PC-9 (cell line): ENCODE results near the gene GALNT9. TPM values are rescaled to one million over a fixed set of nuclear protein-coding genes. Genes with fewer than 3 reads are reported as not detected.

Experiments
- BruUV-seq: library from RNA; stranded (reverse); fragments of 400-500 nt; replicated peaks from 2 replicates; lab custom pipeline; 2021; lab: Mats Ljungman, UMichigan
- CTCF ChIA-PET: fragments of 300-600 bp; sonication (Branson Sonifier 250); formaldehyde crosslinking; loops from one replicate; lab custom pipeline; 2022; ENCODE audit warnings: antibody characterized with exemption; lab: Charles Lee
- POLR2A ChIA-PET: fragments of 300-600 bp; sonication (Branson Sonifier 250); formaldehyde crosslinking; loops from one replicate; lab custom pipeline; 2022; ENCODE audit warnings: antibody characterized with exemption; ENCODE audit not compliant: unreplicated experiment; lab: Charles Lee
- DNase-seq, 2 experiments: peaks; one replicate each; pipeline versions ENCODE4 v3.0.0 to v3.0.0-alpha.2; 2015 to 2022; ENCODE audit warnings: mixed read lengths in 1 of 2
- H2AFZ ChIP-seq: fragments of 200-600 bp; sonication (generic); 2 replicates; pipeline ENCODE4 v1.8.1; 2017; ENCODE audit warnings: antibody characterized with exemption
- H3F3A ChIP-seq: fragments of 200-600 bp; sonication (generic); 2 replicates; pipeline ENCODE4 v1.8.1; 2017; ENCODE audit warnings: antibody characterized with exemption, mild to moderate bottlenecking, low read depth; ENCODE audit not compliant: insufficient read depth
- H3K27ac ChIP-seq: fragments of 200-600 bp; sonication (generic); 2 replicates; pipeline ENCODE4 v1.6.1; 2016; ENCODE audit warnings: mixed run types
- H3K27me3 ChIP-seq: fragments of 200-600 bp; sonication (generic); 2 replicates; pipeline ENCODE4 v1.6.1; 2016; ENCODE audit warnings: low read depth, mixed run types; ENCODE audit not compliant: insufficient read depth
- H3K36me3 ChIP-seq: fragments of 200-600 bp; sonication (generic); 2 replicates; pipeline ENCODE4 v1.6.1; 2016; ENCODE audit warnings: low read depth, mixed run types
- H3K4me1 ChIP-seq: fragments of 200-600 bp; sonication (generic); replicated peaks from 2 replicates; pipeline ENCODE4 v1.6.1; 2016; ENCODE audit warnings: mixed run types; ENCODE audit not compliant: insufficient read depth
- H3K4me2 ChIP-seq: fragments of 200-600 bp; sonication (generic); 2 replicates; pipeline ENCODE4 v1.6.1; 2017; ENCODE audit warnings: mixed run types
- H3K4me3 ChIP-seq: fragments of 200-600 bp; sonication (generic); 2 replicates; pipeline ENCODE4 v1.6.1; 2016; ENCODE audit warnings: mixed run types
- H3K79me2 ChIP-seq: fragments of 200-600 bp; sonication (generic); 2 replicates; pipeline ENCODE4 v1.6.1; 2017; ENCODE audit warnings: low read depth, mixed run types
- H3K9me2 ChIP-seq: fragments of 200-600 bp; sonication (generic); 2 replicates; pipeline ENCODE4 v1.8.1; 2017; ENCODE audit warnings: mild to moderate bottlenecking; ENCODE audit not compliant: insufficient read depth
- H3K9me3 ChIP-seq: fragments of 200-600 bp; sonication (generic); 2 replicates; pipeline ENCODE4 v1.8.1; 2016; ENCODE audit warnings: low read depth; ENCODE audit not compliant: insufficient read depth
- H4K20me1 ChIP-seq: fragments of 200-600 bp; sonication (generic); 2 replicates; pipeline ENCODE4 v1.8.1; 2017; ENCODE audit not compliant: insufficient read depth
- CTCF ChIP-seq: fragments of 200-600 bp; sonication (generic); conservative IDR thresholded peaks from 2 replicates; pipeline ENCODE4 v1.6.1; 2017; ENCODE audit warnings: mixed run types, antibody characterized with exemption, mild to moderate bottlenecking, moderate library complexity
- EZH2 ChIP-seq: fragments of 200-600 bp; sonication (generic); IDR thresholded peaks from 2 replicates; pipeline ENCODE4 v1.8.0; 2017; ENCODE audit warnings: antibody characterized with exemption, low read depth
- intact Hi-C: fragments of 100-400 bp; cut with micrococcal nuclease; formaldehyde crosslinking; loops from one replicate; pipeline ENCODE4 v1.10.0; 2022; ENCODE audit not compliant: unreplicated experiment
- total RNA-seq: library from RNA; stranded (reverse); gene quantifications from 2 replicates; pipeline ENCODE4 v1.2.3, GENCODE V29; 2021

The GALNT9 gene
- total RNA-seq, 1 experiment from 2014 or later: 11.2 TPM

- intact Hi-C loops: no loop called here
Measured at GRCh38 chr12:132251741-132252490, 77.5 kb downstream of the GALNT9 start.

GRCh38 chr12:132251310-132251709 lies 78.1 kb downstream of the GALNT9 start:
- no peak for TF ChIP-seq CTCF
- TF ChIP-seq EZH2: no peak
- intact Hi-C loops: no loop called here
- no peak overlapping the region for H3K27ac ChIP-seq
- no peaks in the 10 kb centered on the region for H3F3A ChIP-seq
- no peaks in the 10 kb centered on the region for H3K9me3 ChIP-seq
- H3K36me3 ChIP-seq: no peaks in the 10 kb centered on the region
- H2AFZ ChIP-seq: no peak overlapping the region
- no peaks in the 10 kb centered on the region for H3K9me2 ChIP-seq
- BruUV-seq: no TSS peak
- no peak for DNase-seq
- ChIA-PET POLR2A (no interaction called here), CTCF (no interaction called here)
- no peaks in the 10 kb centered on the region for H3K4me1 ChIP-seq
- H3K79me2 ChIP-seq: no peaks in the 10 kb centered on the region
- H3K4me2 ChIP-seq: no peak overlapping the region
- H3K27me3 ChIP-seq: peaks cover 96% of the 10 kb centered on the region
- no peaks in the 10 kb centered on the region for H4K20me1 ChIP-seq
- H3K4me3 ChIP-seq: no peak overlapping the region

More at GRCh38 chr12:132251741-132252490, 77.5 kb downstream of the GALNT9 start:
- H3F3A ChIP-seq: no peaks in the 10 kb centered on the region
- CTCF ChIA-PET: no interaction called here
- H4K20me1 ChIP-seq: no peaks in the 10 kb centered on the region
- no peaks in the 10 kb centered on the region for H3K79me2 ChIP-seq
- no peaks in the 10 kb centered on the region for H3K9me2 ChIP-seq
- H3K27ac ChIP-seq: no peak overlapping the region
- no peak overlapping the region for H3K4me3 ChIP-seq
- H3K4me1 ChIP-seq: no peaks in the 10 kb centered on the region
- POLR2A ChIA-PET: no interaction called here
- TF ChIP-seq CTCF: no peak
- no peak for TF ChIP-seq EZH2
- no peak overlapping the region for H3K4me2 ChIP-seq
- no TSS peak for BruUV-seq
- H2AFZ ChIP-seq: no peak overlapping the region
- no peaks in the 10 kb centered on the region for H3K9me3 ChIP-seq
- no peak for DNase-seq
- H3K27me3 ChIP-seq: peaks cover 93% of the 10 kb centered on the region
- H3K36me3 ChIP-seq: no peaks in the 10 kb centered on the region

GRCh38 chr12:132250707-132251106 lies 78.7 kb downstream of the GALNT9 start:
- intact Hi-C loops: no loop called here
- no peak for TF ChIP-seq EZH2
- TF ChIP-seq CTCF: no peak
- H2AFZ ChIP-seq: no peak overlapping the region
- H3K9me2 ChIP-seq: no peaks in the 10 kb centered on the region
- ChIA-PET POLR2A (no interaction called here), CTCF (no interaction called here)
- peaks cover 96% of the 10 kb centered on the region for H3K27me3 ChIP-seq
- no peaks in the 10 kb centered on the region for H4K20me1 ChIP-seq
- no peak for DNase-seq
- no peak overlapping the region for H3K27ac ChIP-seq
- H3K79me2 ChIP-seq: no peaks in the 10 kb centered on the region
- no TSS peak for BruUV-seq
- H3K4me1 ChIP-seq: no peaks in the 10 kb centered on the region
- H3K4me3 ChIP-seq: no peak overlapping the region
- H3K9me3 ChIP-seq: no peaks in the 10 kb centered on the region
- H3K4me2 ChIP-seq: no peak overlapping the region
- no peaks in the 10 kb centered on the region for H3K36me3 ChIP-seq
- no peaks in the 10 kb centered on the region for H3F3A ChIP-seq
